OCI-M2 (cell line): ENCODE data around the gene TTC27.
"Not testable (repeated sequence)": the region's sequence is repeated elsewhere in the genome, so short reads cannot be mapped to it uniquely, and the experiment has no call there.

Experiments used
- DNase-seq: peaks from one replicate; lab custom pipeline; 2025; ENCODE audit not compliant: unreplicated experiment; lab: John Stamatoyannopoulos, UW

TTC27 gene

GRCh38 chr2:32752205-32752604 is 124.4 kb downstream of the TTC27 start:
- DNase-seq: no peak

GRCh38 chr2:32752952-32753351 is 125.1 kb downstream of the TTC27 start:
- DNase-seq: no peak

- DNase-seq: not testable (repeated sequence)
Measured at GRCh38 chr2:32754676-32755075, 126.8 kb downstream of the TTC27 start.

- DNase-seq: no peak
Measured at GRCh38 chr2:32755666-32756065, 127.8 kb downstream of the TTC27 start.

GRCh38 chr2:32756074-32756727 is 128.4 kb downstream of the TTC27 start:
- DNase-seq: no peak

- no peak for DNase-seq
Measured at GRCh38 chr2:32758232-32758631, 130.4 kb downstream of the TTC27 start.

GRCh38 chr2:32760628-32761027 is 132.8 kb downstream of the TTC27 start:
- DNase-seq: no peak

GRCh38 chr2:32768387-32769174 is 140.7 kb downstream of the TTC27 start:
- DNase-seq: peak; percentile 57

GRCh38 chr2:32770360-32770759 is 142.5 kb downstream of the TTC27 start:
- DNase-seq: no peak

GRCh38 chr2:32772638-32773447 is 145.0 kb downstream of the TTC27 start:
- no peak for DNase-seq

- no peak for DNase-seq
Measured at GRCh38 chr2:32773448-32773808, 145.6 kb downstream of the TTC27 start.

- no peak for DNase-seq
Measured at GRCh38 chr2:32775954-32776353, 148.1 kb downstream of the TTC27 start.

GRCh38 chr2:32777714-32778113 is 149.9 kb downstream of the TTC27 start:
- no peak for DNase-seq

- DNase-seq: no peak
Measured at GRCh38 chr2:32780961-32781360, 153.1 kb downstream of the TTC27 start.

GRCh38 chr2:32783469-32783868 is 155.6 kb downstream of the TTC27 start:
- no peak for DNase-seq

- DNase-seq: no peak
Measured at GRCh38 chr2:32783933-32784332, 156.1 kb downstream of the TTC27 start.

- DNase-seq: no peak
Measured at GRCh38 chr2:32787207-32787606, 159.4 kb downstream of the TTC27 start.

- DNase-seq: no peak
Measured at GRCh38 chr2:32788114-32788513, 160.3 kb downstream of the TTC27 start.

- no peak for DNase-seq
Measured at GRCh38 chr2:32792416-32792815, 164.6 kb downstream of the TTC27 start.

- no peak for DNase-seq
Measured at GRCh38 chr2:32798829-32799228, 171.0 kb downstream of the TTC27 start.

GRCh38 chr2:32801741-32802140 is 173.9 kb downstream of the TTC27 start:
- DNase-seq: no peak

- DNase-seq: no peak
Measured at GRCh38 chr2:32802877-32803276, 175.0 kb downstream of the TTC27 start.
